HUDEP-2 (cell line): ENCODE measurements around the gene PRSS33.

Experiments
- DNase-seq, 76 experiments: peaks; one replicate each; lab custom pipeline; 2025; ENCODE audit not compliant: unreplicated experiment in 76 of 76; lab: John Stamatoyannopoulos, UW

PRSS33 gene

DNA sequence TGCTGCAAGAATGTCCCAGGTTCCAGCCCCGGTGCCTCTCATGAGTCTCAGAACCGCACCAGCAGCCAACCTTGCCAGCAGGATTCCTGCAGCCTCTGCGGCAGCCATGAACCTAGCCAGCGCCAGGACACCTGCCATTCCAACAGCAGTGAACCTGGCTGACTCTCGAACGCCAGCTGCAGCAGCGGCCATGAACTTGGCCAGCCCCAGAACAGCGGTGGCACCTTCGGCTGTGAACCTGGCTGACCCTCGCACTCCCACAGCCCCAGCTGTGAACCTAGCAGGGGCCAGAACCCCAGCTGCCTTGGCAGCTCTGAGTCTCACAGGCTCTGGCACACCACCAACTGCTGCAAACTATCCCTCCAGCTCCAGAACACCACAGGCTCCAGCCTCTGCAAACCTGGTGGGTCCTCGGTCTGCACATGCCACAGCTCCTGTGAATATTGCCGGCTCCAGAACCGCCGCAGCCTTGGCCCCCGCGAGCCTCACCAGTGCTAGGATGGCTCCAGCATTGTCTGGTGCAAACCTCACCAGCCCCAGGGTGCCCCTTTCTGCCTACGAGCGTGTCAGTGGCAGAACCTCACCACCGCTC is 20.1 kb downstream of the PRSS33 start:
- no peak for DNase-seq

- DNase-seq: no peak
These were observed 20.8 kb downstream of the PRSS33 start for GRCh38 chr16:2766430-2767139.

GRCh38 chr16:2765462-2766404 is 21.6 kb downstream of the PRSS33 start:
- no peak for DNase-seq

- no peak for DNase-seq
These were observed 22.6 kb downstream of the PRSS33 start for GRCh38 chr16:2764718-2765117.

DNA sequence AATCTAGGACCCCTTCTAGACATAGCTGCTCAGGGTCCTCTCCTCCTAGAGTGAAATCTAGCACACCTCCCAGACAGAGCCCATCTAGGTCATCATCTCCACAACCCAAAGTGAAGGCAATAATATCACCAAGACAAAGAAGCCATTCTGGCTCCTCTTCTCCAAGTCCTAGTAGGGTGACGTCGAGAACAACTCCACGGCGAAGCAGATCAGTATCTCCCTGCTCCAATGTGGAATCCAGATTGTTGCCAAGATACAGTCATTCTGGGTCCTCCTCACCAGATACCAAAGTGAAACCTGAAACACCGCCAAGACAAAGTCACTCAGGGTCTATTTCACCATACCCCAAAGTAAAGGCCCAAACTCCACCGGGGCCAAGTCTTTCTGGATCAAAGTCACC is 24.2 kb downstream of the PRSS33 start:
- no peak for DNase-seq

DNA sequence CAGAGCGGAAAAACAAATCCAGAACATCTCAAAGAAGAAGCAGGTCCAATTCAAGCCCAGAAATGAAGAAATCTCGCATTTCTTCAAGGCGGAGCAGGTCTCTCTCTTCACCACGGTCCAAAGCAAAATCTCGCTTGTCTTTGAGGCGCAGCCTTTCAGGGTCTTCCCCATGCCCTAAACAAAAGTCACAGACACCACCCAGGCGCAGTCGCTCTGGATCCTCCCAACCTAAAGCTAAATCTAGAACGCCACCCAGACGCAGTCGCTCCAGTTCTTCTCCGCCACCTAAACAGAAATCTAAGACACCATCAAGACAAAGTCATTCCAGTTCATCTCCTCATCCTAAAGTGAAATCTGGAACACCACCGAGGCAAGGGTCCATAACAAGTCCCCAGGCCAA is 24.6 kb downstream of the PRSS33 start:
- DNase-seq: no peak

DNA sequence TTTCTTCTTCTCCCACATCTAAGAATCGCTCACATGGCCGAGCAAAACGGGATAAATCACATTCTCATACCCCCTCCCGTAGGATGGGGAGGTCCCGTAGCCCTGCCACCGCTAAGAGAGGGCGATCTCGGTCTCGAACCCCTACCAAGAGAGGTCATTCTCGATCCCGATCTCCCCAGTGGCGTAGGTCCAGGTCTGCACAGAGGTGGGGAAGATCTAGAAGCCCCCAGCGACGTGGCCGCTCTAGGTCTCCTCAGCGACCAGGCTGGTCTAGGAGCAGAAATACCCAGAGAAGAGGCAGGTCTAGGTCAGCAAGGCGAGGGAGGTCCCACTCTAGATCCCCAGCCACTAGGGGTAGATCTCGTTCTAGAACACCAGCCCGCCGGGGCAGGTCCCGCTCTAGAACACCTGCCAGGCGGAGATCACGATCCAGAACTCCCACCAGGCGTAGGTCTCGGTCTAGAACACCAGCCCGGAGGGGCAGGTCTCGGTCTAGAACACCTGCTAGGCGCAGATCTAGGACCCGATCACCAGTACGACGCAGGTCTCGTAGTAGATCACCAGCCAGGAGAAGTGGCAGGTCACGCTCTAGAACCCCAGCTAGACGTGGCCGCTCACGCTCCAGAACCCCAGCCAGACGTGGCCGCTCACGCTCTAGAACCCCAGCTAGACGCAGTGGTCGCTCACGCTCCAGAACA is 25.3 kb downstream of the PRSS33 start:
- no peak for DNase-seq

GRCh38 chr16:2761472-2761871 is 25.9 kb downstream of the PRSS33 start:
- DNase-seq: no peak

- DNase-seq: no peak
These were observed 30.0 kb downstream of the PRSS33 start for GRCh38 chr16:2757344-2757743.

DNA sequence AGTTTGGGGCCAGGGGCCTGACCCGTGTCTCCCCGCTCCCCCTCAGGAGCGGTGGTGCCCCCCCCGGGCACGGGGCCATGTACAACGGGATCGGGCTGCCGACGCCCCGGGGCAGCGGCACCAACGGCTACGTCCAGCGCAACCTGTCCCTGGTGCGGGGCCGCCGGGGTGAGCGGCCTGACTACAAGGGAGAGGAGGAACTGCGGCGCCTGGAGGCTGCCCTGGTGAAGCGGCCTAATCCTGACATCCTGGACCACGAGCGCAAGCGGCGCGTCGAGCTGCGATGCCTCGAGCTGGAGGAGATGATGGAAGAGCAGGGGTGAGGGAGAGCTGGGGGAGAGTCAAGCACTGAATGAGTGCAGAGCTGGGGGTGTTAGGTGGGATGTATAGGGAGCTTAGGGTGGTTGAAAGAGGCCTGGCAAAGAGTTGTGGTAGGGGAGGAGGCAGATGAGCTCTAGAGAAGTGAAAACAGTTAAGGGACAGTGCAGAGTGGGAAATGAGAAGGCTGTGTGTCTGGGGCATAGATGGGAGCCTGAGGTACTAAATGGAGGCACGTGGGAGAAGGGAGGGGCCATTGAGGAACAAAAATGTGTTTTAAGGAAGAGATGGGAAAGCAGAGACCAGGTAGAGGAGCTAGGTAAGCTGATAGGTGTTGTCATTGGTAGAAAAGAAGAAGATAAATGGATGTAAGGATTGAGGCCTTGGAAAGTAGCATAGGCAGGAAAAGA is 30.9 kb downstream of the PRSS33 start:
- no peak for DNase-seq

- DNase-seq: no peak
These were observed 32.2 kb downstream of the PRSS33 start for GRCh38 chr16:2755158-2755557.

DNA sequence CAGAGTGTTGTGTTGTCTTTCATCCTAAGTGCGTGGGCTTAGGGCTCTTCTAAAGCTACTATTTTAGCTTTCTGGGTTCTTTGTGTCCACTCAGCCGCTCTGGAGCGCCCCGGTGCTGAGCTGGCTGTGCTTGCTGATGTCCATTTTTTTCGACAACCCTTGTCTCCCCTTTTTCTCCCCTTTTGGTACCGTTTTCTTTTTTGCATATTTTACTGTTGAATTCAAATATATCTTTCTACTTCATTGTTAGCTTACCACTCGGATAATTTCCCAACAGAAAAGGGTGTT is 33.7 kb downstream of the PRSS33 start:
- DNase-seq: no peak

- peak in 70 of 76 experiments; percentile 34 to 92 (median 81) for DNase-seq
These were observed 34.3 kb downstream of the PRSS33 start for GRCh38 chr16:2752850-2753732.

DNA sequence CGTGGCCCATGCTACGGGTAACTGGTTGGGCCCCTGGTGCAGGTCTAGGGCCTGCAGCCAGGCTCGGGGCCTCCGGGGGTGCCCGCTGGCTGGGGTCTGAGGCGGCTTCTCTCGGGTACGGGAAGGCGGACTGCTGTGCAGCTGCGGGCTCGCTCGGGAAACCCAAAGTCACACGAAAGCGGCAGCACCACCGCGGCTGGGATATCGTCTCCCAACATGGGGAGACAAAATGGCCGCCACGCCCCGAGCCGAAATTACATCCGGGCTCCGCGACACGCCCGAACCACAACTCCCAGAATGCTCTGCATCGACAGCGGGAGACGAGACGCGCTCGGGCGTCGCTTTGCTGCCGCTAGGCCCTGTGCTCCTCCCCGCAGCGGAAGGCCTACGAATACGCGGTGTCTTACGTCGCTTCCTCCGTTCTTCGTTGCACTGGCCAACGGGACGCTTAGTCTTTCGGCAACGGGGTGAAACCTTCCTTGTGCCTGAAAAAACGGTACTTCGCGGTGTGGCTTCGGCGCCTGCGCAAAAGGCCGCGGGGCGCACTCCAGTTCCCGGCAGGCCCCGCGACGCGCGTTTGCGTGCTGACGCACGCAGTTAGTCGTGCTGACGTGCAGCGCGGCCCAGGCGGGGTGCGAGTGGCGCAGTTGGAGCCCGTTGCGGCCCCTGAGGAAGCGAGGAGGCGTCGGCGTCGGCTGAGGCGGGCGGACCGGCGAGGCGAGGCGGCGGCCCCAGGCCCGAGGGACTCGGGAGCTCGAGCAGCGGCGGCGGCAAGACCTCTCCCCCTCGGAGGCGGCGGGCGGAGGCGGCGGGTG is 35.1 kb downstream of the PRSS33 start, which contains the start of gene SRRM2:
Gene SRRM2, plus strand, starts transcription at position 604 of the 815 bp plus-strand sequence. CDS start 3,727 bp downstream, outside the sequence.
- DNase-seq: peak in 74 of 76 experiments; percentile 75 to 99 (median 89)

- peak in 48 of 76 experiments; percentile 33 to 86 (median 70) for DNase-seq
These were observed 35.8 kb downstream of the PRSS33 start for GRCh38 chr16:2751577-2752034.

DNA sequence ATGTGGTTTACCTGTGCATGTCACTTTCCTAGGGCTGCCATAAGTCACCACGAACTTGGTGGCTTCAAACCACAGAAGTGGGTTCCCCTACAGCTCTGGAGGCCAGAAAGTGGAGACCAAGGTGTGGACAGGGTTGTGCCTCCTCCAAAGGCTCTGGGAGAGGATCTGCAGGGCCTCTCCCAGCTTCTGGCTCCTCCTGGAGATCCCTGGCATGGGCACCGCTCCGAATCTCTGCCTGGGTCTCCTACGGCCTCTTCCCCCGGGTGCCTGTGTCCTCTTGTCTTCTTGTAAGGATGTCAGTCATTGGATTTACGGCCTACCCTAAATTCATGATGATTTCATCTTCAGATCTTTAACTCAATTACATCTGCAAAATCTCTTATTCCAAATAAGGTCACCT is 37.4 kb downstream of the PRSS33 start:
- no peak for DNase-seq

- no peak for DNase-seq
These were observed 37.9 kb downstream of the PRSS33 start for GRCh38 chr16:2749476-2749875.

GRCh38 chr16:2748757-2749455 is 38.5 kb downstream of the PRSS33 start:
- DNase-seq: no peak
